ENCODE measurements around the gene ZSWIM3.
"Not testable (repeated sequence)": the region's sequence is repeated elsewhere in the genome, so short reads cannot be mapped to it uniquely, and the experiment has no call there.

Gene ZSWIM3

GRCh38 chr20:45857114-45857881, at the start of gene ZSWIM3, which contains the start of gene ACOT8:
ZSWIM3 (plus strand) TSS chr20:45857614; CDS start chr20:45857826, 212 bp downstream.
ACOT8 (minus strand) TSS chr20:45857392; CDS start chr20:45857315, 77 bp downstream.
- peak; percentile 93 for FAIRE-seq

- FAIRE-seq, result no peak
Measured at GRCh38 chr20:45810191-45810970, 47.0 kb upstream of the ZSWIM3 start.

GRCh38 chr20:45812157-45813005, 45.0 kb upstream of the ZSWIM3 start, which contains the start of gene UBE2C:
UBE2C (plus strand) TSS chr20:45812644; CDS start chr20:45812696, 52 bp downstream.
- FAIRE-seq, result peak; percentile 93

GRCh38 chr20:45813006-45813340, 44.4 kb upstream of the ZSWIM3 start:
- no peak for FAIRE-seq

DNA sequence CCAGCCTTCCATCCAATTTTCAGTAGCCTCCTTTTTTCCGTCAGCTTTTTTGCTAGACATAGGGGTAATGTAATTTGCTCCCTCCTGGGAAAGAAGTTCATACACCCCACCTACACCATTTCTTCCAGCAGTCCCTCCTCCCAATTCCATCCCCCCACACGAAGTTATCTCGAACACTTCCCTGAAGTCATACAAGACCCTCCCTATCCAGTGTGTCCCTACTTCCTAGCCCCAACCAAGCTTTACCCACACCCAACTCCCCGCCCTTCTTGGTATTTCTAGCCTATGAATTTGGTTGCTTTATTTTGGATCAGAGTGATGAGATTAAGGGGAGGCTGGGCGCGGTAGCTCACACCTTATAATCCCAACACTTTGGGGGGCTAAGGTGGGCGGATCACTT, 43.9 kb upstream of the ZSWIM3 start:
- FAIRE-seq, result no peak

DNA sequence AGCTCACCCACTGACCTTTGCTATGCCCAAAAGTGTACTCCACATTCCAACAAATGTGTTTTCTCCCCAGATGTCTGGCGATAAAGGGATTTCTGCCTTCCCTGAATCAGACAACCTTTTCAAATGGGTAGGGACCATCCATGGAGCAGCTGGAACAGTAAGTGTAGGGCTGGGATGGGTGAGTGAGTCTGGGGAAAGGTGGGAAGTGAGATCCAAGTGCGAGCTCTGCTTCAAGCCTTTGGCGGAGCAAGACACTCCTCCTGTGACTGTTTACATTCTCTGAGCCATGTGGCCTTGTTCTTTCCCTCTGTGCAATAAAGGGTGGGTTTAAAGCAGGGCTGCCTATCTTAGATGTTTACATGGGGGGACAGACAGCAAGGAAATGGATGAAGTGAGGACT, 43.1 kb upstream of the ZSWIM3 start:
- FAIRE-seq, result no peak

DNA sequence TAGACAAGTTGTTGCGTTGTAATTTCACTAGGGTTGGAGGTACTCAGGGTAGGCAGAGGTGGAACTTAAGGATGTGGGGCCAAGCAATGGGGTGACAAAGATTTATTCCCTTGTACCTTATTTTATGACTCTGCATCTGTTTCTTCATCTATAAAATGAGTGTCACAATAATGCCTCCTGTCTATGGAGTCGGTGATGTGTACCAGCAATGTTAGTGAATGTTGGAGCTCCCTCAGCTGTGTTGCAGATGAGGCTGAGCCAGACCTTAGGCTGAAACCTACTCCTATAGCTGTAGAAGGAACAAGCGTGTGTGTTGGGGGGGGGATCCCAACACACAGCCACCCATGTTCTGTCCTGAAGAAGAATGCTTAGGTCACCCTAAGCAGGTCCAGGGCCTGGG, 40.5 kb upstream of the ZSWIM3 start:
- FAIRE-seq, result no peak

DNA sequence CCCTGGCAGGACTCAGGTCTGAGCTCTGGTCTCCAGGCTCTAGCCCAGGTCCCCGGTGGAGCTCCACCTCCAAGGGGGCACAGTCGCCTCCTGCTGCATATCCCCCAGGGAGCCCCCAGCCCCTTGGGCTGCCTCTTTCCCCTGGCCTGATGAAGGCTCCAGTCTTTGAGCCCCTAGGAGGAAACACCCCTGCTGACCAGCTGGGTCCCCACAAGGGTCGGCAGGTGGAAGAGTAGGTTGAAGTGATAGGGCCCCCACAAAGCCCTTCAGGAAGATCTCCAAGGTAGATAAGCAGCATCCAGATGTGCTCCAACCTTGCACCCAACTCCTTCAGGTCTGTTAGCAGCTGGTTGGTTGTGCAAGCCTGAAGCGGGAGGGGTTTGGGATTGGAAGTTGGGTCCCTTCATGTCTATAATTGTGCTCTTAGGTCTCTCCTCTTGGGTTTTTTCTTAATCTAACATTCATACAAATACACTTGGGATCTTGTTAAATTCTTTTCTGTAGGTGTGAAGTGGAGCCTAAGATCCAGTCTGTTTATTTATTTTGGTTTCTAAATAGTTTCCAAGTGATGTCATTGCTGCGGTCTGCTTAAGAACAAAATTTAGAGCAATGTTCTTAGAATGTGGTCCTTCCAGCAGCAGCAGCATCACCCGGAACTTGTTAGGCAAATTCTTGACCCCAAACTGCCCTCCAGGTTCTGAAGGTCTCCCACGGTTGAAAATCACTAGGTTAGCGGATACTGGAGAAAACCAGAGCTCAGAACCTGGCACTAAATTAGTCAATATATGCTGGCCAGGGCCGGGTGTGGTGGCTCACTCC, 39.8 kb upstream of the ZSWIM3 start:
- FAIRE-seq, result no peak

- FAIRE-seq, result no peak
Measured at GRCh38 chr20:45818239-45818638, 39.2 kb upstream of the ZSWIM3 start.

- FAIRE-seq, result no peak
Measured at GRCh38 chr20:45819466-45819865, 37.9 kb upstream of the ZSWIM3 start.

DNA sequence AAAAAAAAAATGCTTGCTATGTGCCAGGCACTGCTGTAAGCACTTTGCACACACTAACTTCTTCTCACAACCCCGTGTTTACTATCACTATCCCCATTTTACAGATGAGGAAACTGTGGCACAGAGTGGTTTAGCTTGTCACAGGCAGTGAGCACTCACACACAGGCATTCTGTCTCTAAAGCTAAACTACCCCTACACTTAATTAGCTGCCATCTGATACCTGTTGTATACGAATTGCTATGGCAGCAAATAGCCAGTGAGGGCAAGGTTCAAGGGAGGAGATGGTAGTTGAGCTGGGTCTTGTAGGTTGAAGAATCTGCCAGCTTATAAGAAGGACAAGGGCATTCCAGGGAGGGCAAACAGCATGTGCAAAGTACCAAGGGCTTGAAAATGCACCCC, 35.5 kb upstream of the ZSWIM3 start:
- no peak for FAIRE-seq

GRCh38 chr20:45822857-45823256, 34.6 kb upstream of the ZSWIM3 start:
- no peak for FAIRE-seq

DNA sequence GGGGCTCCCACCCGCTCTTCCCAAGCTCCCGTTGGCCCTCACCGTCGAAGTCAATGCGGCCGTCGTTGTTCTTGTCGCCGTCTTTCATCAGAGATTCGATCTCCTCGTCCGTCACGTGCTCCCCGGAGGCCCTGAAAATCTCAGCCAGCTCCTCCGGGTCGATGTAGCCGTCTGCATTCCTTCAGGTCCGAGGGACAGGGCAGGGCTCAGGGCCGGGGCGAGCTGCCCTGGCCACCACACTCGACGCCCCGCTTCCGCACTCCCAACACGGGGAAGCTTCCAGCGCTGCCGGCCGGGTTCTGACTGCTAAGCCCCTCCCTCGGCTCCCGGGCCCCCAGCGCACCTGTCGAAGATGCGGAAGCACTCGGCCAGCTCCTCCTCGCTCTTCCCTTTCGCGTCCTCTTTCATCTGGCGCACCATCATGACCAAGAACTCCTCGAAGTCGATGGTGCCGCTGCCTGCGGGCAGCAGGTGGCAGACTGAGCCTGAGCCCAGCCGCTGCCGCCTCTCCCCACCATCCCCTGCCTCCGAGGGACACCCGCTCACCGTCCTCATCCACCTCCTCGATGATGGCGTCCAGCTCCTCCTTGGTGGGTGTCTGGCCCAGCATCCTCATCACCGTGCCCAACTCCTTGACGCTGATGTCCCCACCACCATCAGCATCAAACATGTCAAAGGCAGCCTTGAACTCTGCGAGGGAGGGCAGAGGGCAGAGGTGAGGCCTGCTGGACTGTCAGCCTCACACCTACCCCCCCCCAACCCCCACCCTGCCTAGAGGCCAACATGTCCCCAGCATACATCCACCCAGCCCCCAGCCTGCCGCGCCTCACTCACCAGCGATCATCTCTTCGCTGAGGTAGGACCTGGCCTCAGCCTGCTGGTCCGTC, 33.2 kb upstream of the ZSWIM3 start:
- FAIRE-seq, result no peak

- no peak for FAIRE-seq
Measured at GRCh38 chr20:45826381-45827019, 30.9 kb upstream of the ZSWIM3 start.

GRCh38 chr20:45827030-45827652, 30.3 kb upstream of the ZSWIM3 start, which contains the start of gene TNNC2:
TNNC2 (minus strand) TSS chr20:45827312; CDS start chr20:45827248, 64 bp downstream.
- no peak for FAIRE-seq

GRCh38 chr20:45827712-45828111, 29.7 kb upstream of the ZSWIM3 start:
- FAIRE-seq, result no peak

DNA sequence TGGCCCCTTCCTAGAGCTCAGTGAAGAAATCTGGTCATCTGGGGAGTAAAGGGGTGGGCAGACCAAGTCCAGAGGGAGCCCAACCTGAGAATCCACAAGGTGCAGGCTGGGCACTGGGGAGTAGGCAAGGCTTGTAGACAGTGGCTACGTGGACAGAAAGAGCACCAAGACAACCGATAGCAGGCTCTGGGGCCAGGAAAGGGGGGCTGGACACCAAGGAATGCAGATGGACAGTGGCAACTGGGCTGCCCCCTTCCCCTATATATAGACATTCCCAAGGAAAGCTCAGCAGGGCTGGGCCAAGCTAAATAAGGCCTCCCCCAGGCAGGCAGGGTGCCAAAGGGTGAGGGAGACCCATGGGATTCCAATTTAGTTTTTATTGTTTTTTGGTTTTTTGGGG, 28.8 kb upstream of the ZSWIM3 start:
- no peak for FAIRE-seq

DNA sequence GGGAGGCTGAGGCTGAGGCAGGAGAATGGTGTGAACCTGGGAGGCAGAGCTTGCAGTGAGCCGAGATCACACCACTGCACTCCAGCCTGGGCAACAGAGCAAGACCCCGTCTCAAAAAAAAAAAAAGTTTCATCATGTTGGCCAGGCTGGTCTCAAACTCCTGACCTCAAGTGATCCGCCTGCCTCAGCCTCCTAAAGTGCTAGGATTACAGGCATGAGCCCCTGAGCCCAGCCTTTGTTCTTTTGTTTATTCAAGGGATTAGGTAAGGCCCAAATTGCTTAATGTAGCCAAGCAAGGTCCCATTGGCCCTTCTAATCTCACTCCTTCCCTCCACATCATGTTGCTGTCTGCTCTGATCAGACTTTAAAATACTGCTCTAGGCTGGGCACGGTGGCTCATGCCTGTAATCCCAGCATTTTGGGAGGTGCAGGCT, 27.7 kb upstream of the ZSWIM3 start:
- not testable (repeated sequence) for FAIRE-seq

DNA sequence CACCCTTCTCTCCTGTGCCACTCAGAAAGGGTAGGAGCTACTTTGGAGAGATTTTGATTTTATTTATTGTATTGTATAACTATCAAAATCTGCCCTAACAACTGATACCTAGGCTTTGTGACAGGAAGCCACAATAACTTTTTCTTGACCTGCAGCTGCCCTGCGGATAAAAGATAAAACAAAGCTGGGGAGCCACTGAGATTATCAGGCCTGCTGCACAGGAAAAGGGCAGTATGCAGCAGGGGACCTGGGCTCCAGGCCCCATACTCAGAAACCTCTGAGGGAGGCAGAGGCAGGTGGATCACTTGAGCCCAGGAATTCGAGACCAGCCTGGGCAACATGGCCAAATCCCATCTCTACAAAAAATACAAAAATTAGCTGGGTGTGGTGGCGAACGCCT, 24.8 kb upstream of the ZSWIM3 start:
- no peak for FAIRE-seq

All from islet of Langerhans (tissue), 1 donor.